Measurements from ENCODE around the gene NCKAP1. TPM values are rescaled to one million over a fixed set of nuclear protein-coding genes. Genes with fewer than 3 reads are reported as not detected.

The NCKAP1 gene
- total RNA-seq, 1 experiment from 2014 or later, result 173 TPM

DNA sequence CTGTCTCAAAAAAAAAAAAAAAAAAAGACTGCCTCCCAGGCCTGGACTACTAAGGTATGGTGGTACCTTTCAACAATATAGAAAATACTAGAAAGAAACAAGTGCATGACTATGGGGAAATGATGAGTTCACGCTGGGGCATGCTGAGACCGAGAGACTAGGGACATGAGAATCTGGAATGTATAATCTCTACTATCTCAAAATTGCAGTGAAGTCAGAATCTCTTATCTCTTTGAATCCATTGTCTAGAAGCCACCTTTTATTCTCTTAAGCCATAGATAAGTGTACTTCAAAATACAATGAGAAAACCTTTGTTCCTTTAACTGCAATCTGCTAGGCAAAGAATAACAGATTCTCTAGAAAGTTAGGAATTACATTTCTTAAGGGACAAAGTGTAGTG lies 177.4 kb downstream of the NCKAP1 start:
- DNase-seq (ENCODE audit: low spot score), result no peak
- no peaks in the 10 kb centered on the region for H3K36me3 Mint-ChIP-seq
- no peak overlapping the region for H3K4me3 Mint-ChIP-seq
- no peak for ATAC-seq
- ChIA-PET CTCF (no interaction called here), POLR2A (interaction anchor here (0.7 kb wide), 1 partner anchor 45 kb away, joined by 4 read pairs; no protein-coding TSS in a partner anchor)
- TF ChIP-seq FOXK1 (CRISPR knock-in tag; IDR thresholded peaks at IDR 0.05) (no peak), ZNF396 (CRISPR knock-in tag; IDR thresholded peaks at IDR 0.05; ENCODE audit: borderline replicate concordance) (no peak), ZNF121 (CRISPR knock-in tag; IDR thresholded peaks at IDR 0.05) (no peak), TEAD1 (CRISPR knock-in tag; IDR thresholded peaks at IDR 0.05) (no peak), RELA (CRISPR knock-in tag; IDR thresholded peaks at IDR 0.05; ENCODE audit: borderline replicate concordance) (no peak)
- TF ChIP-seq, protein P1, sequence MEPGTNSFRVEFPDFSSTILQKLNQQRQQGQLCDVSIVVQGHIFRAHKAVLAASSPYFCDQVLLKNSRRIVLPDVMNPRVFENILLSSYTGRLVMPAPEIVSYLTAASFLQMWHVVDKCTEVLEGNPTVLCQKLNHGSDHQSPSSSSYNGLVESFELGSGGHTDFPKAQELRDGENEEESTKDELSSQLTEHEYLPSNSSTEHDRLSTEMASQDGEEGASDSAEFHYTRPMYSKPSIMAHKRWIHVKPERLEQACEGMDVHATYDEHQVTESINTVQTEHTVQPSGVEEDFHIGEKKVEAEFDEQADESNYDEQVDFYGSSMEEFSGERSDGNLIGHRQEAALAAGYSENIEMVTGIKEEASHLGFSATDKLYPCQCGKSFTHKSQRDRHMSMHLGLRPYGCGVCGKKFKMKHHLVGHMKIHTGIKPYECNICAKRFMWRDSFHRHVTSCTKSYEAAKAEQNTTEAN (CRISPR knock-in tag; IDR thresholded peaks at IDR 0.05), result no peak
- peaks cover 3% of the 10 kb centered on the region for H3K4me1 Mint-ChIP-seq
- H3K9me3 Mint-ChIP-seq, result no peaks in the 10 kb centered on the region
- H3K27me3 Mint-ChIP-seq (ENCODE audit: low read depth), result peaks cover 22% of the 10 kb centered on the region
- no peak overlapping the region for H3K27ac Mint-ChIP-seq

Other genes starting within 250 kb of the NCKAP1 start
- gene FRZB, start 171.8 kb downstream of the NCKAP1 start, total RNA-seq (2021), result 1.2 to 1.9 TPM (median 1.5 TPM) in 3 replicates
- gene DUSP19, start 40.3 kb upstream of the NCKAP1 start, total RNA-seq (2021), result 3.4 to 3.9 TPM (median 3.5 TPM) in 3 replicates
- gene NUP35, start 86.0 kb upstream of the NCKAP1 start, total RNA-seq (2021), result 39.5 to 47.2 TPM (median 40.4 TPM) in 3 replicates

Measured in WTC11 (cell line).